Mononuclear cell (primary cell): ENCODE results near the gene PRSS37. TPM values are rescaled to one million over a fixed set of nuclear protein-coding genes. Genes with fewer than 3 reads are reported as not detected.
"Not testable (repeated sequence)": the region's sequence is repeated elsewhere in the genome, so short reads cannot be mapped to it uniquely, and the experiment has no call there.

Experiments
- H3K27me3 ChIP-seq: 2 replicates; pipeline ENCODE4 v1.6.0; 2011; ENCODE audit warnings: low read length, control low read depth; ENCODE audit not compliant: insufficient read depth
- H3K4me1 ChIP-seq: 2 replicates; pipeline ENCODE4 v1.5.1; 2011; ENCODE audit warnings: mild to moderate bottlenecking, low read length, control low read depth; ENCODE audit not compliant: insufficient read depth
- H3K4me3 ChIP-seq: 2 replicates; pipeline ENCODE4 v1.5.1; 2011; ENCODE audit warnings: mild to moderate bottlenecking, low read length, moderate library complexity
- H3K9me3 ChIP-seq: 2 replicates; pipeline ENCODE4 v1.5.1; 2011; ENCODE audit warnings: low read depth, mild to moderate bottlenecking, control low read depth, low read length
- total RNA-seq: library from RNA; depleted of rRNA; stranded (reverse); fragments of >200 nt; gene quantifications from one replicate; pipeline ENCODE4 v1.2.3, GENCODE V29; 2012

PRSS37 gene
- total RNA-seq, 1 donor: 0.10 TPM

- H3K27me3 ChIP-seq: no peaks in the 10 kb centered on the region
- no peak overlapping the region for H3K4me3 ChIP-seq
- no peaks in the 10 kb centered on the region for H3K9me3 ChIP-seq
- no peaks in the 10 kb centered on the region for H3K4me1 ChIP-seq
Measured at GRCh38 chr7:141839256-141839655, 2.0 kb downstream of the PRSS37 start.

DNA sequence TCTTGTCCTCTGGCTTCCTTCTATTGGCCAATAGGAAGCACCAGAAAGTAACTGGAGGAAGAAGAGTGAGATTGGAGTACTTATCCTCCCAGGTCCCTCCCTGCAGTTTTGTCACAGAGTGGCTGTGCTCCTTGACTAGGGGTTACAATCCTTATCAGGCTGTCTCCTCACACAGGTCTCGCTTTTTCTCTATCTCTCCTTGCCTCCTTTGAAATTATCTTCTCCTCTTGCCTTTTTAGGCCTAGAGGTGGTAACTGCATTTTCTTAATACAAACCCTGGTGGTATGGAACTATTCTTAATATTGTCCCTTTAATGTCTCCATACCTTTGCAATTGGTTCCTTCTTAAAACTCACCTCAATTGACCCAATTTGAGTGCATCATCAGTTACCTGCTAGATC lies 2.7 kb downstream of the PRSS37 start:
- H3K4me3 ChIP-seq: no peak overlapping the region
- H3K9me3 ChIP-seq: no peaks in the 10 kb centered on the region
- no peaks in the 10 kb centered on the region for H3K27me3 ChIP-seq
- no peaks in the 10 kb centered on the region for H3K4me1 ChIP-seq

- Histone ChIP-seq H3K9me3 (no peaks in the 10 kb centered on the region), H3K27me3 (no peaks in the 10 kb centered on the region), H3K4me3 (no peak overlapping the region), H3K4me1 (no peaks in the 10 kb centered on the region)
Measured at GRCh38 chr7:141837683-141838082, 3.6 kb downstream of the PRSS37 start.

DNA sequence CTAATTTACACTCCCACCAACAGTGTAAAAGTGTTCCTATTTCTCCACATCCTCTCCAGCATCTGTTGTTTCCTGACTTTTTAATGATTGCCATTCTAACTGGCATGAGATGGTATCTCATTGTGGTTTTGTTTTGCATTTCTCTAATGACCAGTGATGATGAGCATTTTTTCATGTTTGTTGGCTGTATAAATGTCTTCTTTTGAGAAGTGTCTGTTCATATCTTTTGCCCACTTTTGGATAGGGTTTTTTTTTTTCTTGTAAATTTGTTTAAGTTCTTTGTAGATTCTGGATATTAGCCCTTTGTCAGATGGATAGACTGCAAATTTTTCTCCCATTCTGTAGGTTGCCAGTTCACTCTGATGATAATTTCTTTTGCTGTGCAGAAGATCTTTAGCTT lies 18.9 kb downstream of the PRSS37 start:
- H3K27me3 ChIP-seq, H3K4me3 ChIP-seq, H3K4me1 ChIP-seq: not testable (repeated sequence)
- peaks cover 36% of the 10 kb centered on the region for H3K9me3 ChIP-seq

GRCh38 chr7:141820067-141820466 lies 21.2 kb downstream of the PRSS37 start:
- Histone ChIP-seq H3K4me3 (no peak overlapping the region), H3K9me3 (peaks cover 36% of the 10 kb centered on the region), H3K27me3 (no peaks in the 10 kb centered on the region), H3K4me1 (no peaks in the 10 kb centered on the region)

DNA sequence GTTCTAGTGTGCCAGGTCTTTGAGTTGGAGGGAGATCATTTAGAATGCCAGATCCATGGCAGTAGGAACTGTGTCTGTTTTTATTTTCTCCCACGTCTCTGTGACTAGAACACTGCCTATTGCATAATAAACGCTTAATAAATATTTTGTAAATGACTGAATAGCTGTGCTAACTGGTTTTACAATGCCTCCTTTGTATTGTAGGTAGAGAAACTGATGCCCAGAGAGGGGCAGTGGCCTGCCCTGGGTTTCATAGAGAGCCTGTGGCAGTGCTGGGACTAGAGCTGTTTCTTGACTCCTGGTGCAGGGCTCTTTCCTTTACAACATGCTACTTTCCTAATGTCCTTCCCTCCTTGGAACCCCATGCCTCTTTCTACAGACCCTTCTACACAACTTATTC lies 48.8 kb downstream of the PRSS37 start:
- no peaks in the 10 kb centered on the region for H3K9me3 ChIP-seq
- no peaks in the 10 kb centered on the region for H3K27me3 ChIP-seq
- no peaks in the 10 kb centered on the region for H3K4me1 ChIP-seq
- no peak overlapping the region for H3K4me3 ChIP-seq

DNA sequence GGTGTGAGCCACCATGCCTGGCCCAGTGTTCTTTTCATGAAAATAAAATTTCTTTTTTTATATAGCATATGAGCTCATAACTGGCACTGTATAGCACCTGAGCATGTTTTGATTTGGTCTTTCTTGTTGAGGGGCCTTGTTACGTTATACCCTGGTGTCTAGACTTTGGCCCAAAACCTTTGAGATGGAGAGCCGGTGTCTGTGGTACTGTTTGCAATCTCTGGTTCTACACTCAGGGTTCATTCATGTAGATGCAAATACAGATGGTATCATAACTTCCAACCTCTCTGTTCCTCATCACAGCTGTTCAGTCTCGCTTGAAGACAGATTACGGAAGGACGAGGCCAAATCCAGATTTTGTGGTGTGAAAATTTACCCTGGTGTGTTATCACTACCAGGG lies 51.4 kb downstream of the PRSS37 start, which contains the start of gene TAS2R5:
TSS of gene TAS2R5 (plus strand) at position 301 of the 400 bp plus-strand sequence. CDS start 145 bp downstream, outside the sequence.
- Histone ChIP-seq H3K4me3 (no peak within 1 kb of the TSS), H3K27me3 (no peaks in the 10 kb centered on the region), H3K9me3 (no peaks in the 10 kb centered on the region), H3K4me1 (peaks cover 6% of the 10 kb centered on the region)

GRCh38 chr7:141788296-141788695 lies 53.0 kb downstream of the PRSS37 start:
- H3K9me3 ChIP-seq: no peaks in the 10 kb centered on the region
- H3K4me1 ChIP-seq: peaks cover 6% of the 10 kb centered on the region
- no peak overlapping the region for H3K4me3 ChIP-seq
- H3K27me3 ChIP-seq: no peaks in the 10 kb centered on the region

Other genes starting within 250 kb of the PRSS37 start
- 46.7 TPM for gene DENND11, start 139.3 kb downstream of the PRSS37 start, total RNA-seq
- gene WEE2, start 133.1 kb downstream of the PRSS37 start, total RNA-seq: 0.31 TPM
- 94.9 TPM for gene SSBP1, start 103.1 kb downstream of the PRSS37 start, total RNA-seq
- gene TAS2R3, start 77.4 kb downstream of the PRSS37 start, total RNA-seq: 0.73 TPM
- gene TAS2R4, start 64.8 kb downstream of the PRSS37 start, total RNA-seq: 0.31 TPM
- gene TAS2R5, start 51.3 kb downstream of the PRSS37 start, total RNA-seq: 0.10 TPM
- gene OR9A4, start 74.9 kb upstream of the PRSS37 start, total RNA-seq: not detected
- gene CLEC5A, start 105.5 kb upstream of the PRSS37 start, total RNA-seq: 3.6 TPM
- 0.42 TPM for gene TAS2R38, start 132.3 kb upstream of the PRSS37 start, total RNA-seq
- 3.8 TPM for gene MGAM, start 154.4 kb upstream of the PRSS37 start, total RNA-seq